DND-41 (cell line): ENCODE measurements around the gene CEP63.
A peak's percentile ranks its signal among the peaks of the same experiment; 100 is the strongest.

ENCODE experiments used
- ATAC-seq: fragments of 200-7000 bp; cut with Tn5 transposase; 3 replicates; pipeline ENCODE4 v1.9.1; 2021; ENCODE audit warnings: low read depth; ENCODE audit not compliant: insufficient read depth
- DNase-seq: peaks from one replicate; pipeline ENCODE4 v3.0.0-alpha.2; 2020
- H2AFZ ChIP-seq: 2 replicates; pipeline ENCODE4 v1.6.0; 2012; ENCODE audit warnings: low read depth, low read length
- H3K27ac ChIP-seq: 2 replicates; pipeline ENCODE4 v1.5.1; 2012; ENCODE audit warnings: low read length, inconsistent platforms
- H3K27me3 ChIP-seq: fragments of 200-600 bp; sonication (generic); 2 replicates; pipeline ENCODE4 v1.6.0; 2012; ENCODE audit warnings: low read length, mild to moderate bottlenecking, inconsistent platforms; ENCODE audit not compliant: insufficient read depth, poor library complexity
- H3K36me3 ChIP-seq: 2 replicates; pipeline ENCODE4 v1.5.1; 2012; ENCODE audit warnings: low read length, inconsistent platforms; ENCODE audit not compliant: insufficient read depth
- H3K4me1 ChIP-seq: 2 replicates; pipeline ENCODE4 v1.5.1; 2012; ENCODE audit warnings: mild to moderate bottlenecking, low read length; ENCODE audit not compliant: insufficient read depth
- H3K4me2 ChIP-seq: 2 replicates; pipeline ENCODE4 v1.6.0; 2012; ENCODE audit warnings: mild to moderate bottlenecking, moderate library complexity, low read length, inconsistent platforms; ENCODE audit not compliant: insufficient read depth
- H3K4me3 ChIP-seq, 2 experiments: fragments of 200-600 bp in 1 of 2; shearing (Covaris generic) in 1 of 2; 2 replicates each; pipeline ENCODE4 v1.5.1; 2012 to 2016; ENCODE audit warnings: inconsistent platforms in 2 of 2, low read length in 2 of 2, mild to moderate bottlenecking in 2 of 2, low read depth in 1 of 2, moderate library complexity in 1 of 2
- H3K79me2 ChIP-seq: 2 replicates; pipeline ENCODE4 v1.6.0; 2012; ENCODE audit warnings: low read length, inconsistent platforms; ENCODE audit not compliant: insufficient read depth
- H3K9ac ChIP-seq: 2 replicates; pipeline ENCODE4 v1.6.0; 2012; ENCODE audit warnings: low read depth, mild to moderate bottlenecking, inconsistent platforms, low read length, moderate library complexity
- H3K9me3 ChIP-seq: 2 replicates; pipeline ENCODE4 v1.5.1; 2012; ENCODE audit warnings: low read length, moderate library complexity, mild to moderate bottlenecking, inconsistent platforms; ENCODE audit not compliant: insufficient read depth, severe bottlenecking
- H4K20me1 ChIP-seq: 2 replicates; pipeline ENCODE4 v1.6.0; 2012; ENCODE audit warnings: low read length; ENCODE audit not compliant: insufficient read depth
- CTCF ChIP-seq: IDR thresholded peaks from 2 replicates; pipeline ENCODE4 v1.5.1; 2012; ENCODE audit warnings: borderline replicate concordance, low read length, moderate library complexity, mild to moderate bottlenecking; ENCODE audit not compliant: poor library complexity, severe bottlenecking; ENCODE audit errors: extremely low read depth
- EZH2 ChIP-seq: IDR thresholded peaks from 3 replicates; pipeline ENCODE4 v1.6.1; 2012; ENCODE audit warnings: borderline replicate concordance, low read depth, mild to moderate bottlenecking, moderate library complexity, low read length, inconsistent platforms; ENCODE audit not compliant: severe bottlenecking

CEP63 gene

GRCh38 chr3:134473868-134474546 is 11.8 kb upstream of the CEP63 start:
- no peak overlapping the region for H2AFZ ChIP-seq
- peaks cover 30% of the 10 kb centered on the region for H3K36me3 ChIP-seq
- H3K4me1 ChIP-seq = no peaks in the 10 kb centered on the region
- TF ChIP-seq EZH2 = no peak
- peak; percentile 81 for TF ChIP-seq CTCF
- H3K79me2 ChIP-seq = no peaks in the 10 kb centered on the region
- no peaks in the 10 kb centered on the region for H4K20me1 ChIP-seq
- no peak overlapping the region for H3K27ac ChIP-seq
- ATAC-seq (peak; percentile 86), DNase-seq (peak; percentile 72)
- no peak overlapping the region for H3K4me3 ChIP-seq
- H3K9ac ChIP-seq = no peak overlapping the region
- H3K27me3 ChIP-seq = no peaks in the 10 kb centered on the region
- no peak overlapping the region for H3K4me2 ChIP-seq
- H3K9me3 ChIP-seq = no peaks in the 10 kb centered on the region

GRCh38 chr3:134474956-134475355 is 10.9 kb upstream of the CEP63 start:
- no peak overlapping the region for H3K27ac ChIP-seq

GRCh38 chr3:134476306-134476705 is 9.6 kb upstream of the CEP63 start:
- Histone ChIP-seq H3K27ac (no peak overlapping the region), H3K4me2 (no peak overlapping the region), H4K20me1 (no peaks in the 10 kb centered on the region), H3K4me1 (no peaks in the 10 kb centered on the region), H3K36me3 (peaks cover 52% of the 10 kb centered on the region), H3K27me3 (no peaks in the 10 kb centered on the region), H3K79me2 (no peaks in the 10 kb centered on the region), H3K9ac (no peak overlapping the region), H3K9me3 (no peaks in the 10 kb centered on the region), H3K4me3 (no peak overlapping the region), H2AFZ (no peak overlapping the region)
- TF ChIP-seq EZH2 (no peak), CTCF (no peak)
- no peak for ATAC-seq
- DNase-seq = no peak

More at GRCh38 chr3:134474956-134475355, 10.9 kb upstream of the CEP63 start:
- no peaks in the 10 kb centered on the region for H3K9me3 ChIP-seq
- no peak for DNase-seq
- no peak overlapping the region for H3K4me3 ChIP-seq
- no peaks in the 10 kb centered on the region for H3K79me2 ChIP-seq
- no peak overlapping the region for H3K4me2 ChIP-seq
- no peak for ATAC-seq
- H3K4me1 ChIP-seq = no peaks in the 10 kb centered on the region
- H3K36me3 ChIP-seq = peaks cover 38% of the 10 kb centered on the region
- H3K27me3 ChIP-seq = no peaks in the 10 kb centered on the region
- H4K20me1 ChIP-seq = no peaks in the 10 kb centered on the region
- H3K9ac ChIP-seq = no peak overlapping the region
- H2AFZ ChIP-seq = no peak overlapping the region
- TF ChIP-seq CTCF (no peak), EZH2 (no peak)
